Measurements from ENCODE around the gene AREG. TPM values are rescaled to one million over a fixed set of nuclear protein-coding genes. Genes with fewer than 3 reads are reported as not detected.

AREG gene
- total and polyA plus RNA-seq, 4 donors, result 0.22 to 0.69 (median 0.33) TPM; not detected in 1

DNA sequence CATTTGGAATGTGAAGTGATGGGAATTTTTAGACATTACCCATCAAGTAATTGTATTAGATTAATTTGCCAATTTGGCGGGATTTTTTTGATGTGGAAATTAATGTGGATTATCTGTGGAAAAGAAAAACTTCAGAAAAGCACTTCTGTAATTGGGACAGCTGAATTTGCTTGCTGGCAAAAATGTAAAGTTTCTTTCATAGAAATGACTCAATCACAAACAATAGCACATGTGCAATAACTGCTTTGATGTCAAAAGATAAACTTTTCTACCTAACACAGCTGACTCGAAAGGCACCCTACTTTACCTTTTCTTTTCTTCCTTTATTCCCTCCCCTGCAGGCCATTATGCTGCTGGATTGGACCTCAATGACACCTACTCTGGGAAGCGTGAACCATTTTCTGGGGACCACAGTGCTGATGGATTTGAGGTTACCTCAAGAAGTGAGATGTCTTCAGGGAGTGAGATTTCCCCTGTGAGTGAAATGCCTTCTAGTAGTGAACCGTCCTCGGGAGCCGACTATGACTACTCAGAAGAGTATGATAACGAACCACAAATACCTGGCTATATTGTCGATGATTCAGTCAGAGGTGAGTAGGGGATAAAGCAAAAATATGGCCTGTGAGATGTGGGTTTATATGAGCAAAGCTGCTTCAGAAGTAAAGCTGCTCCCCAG is 1.4 kb downstream of the AREG start:
- Histone ChIP-seq H3K27me3 (ENCODE audit: control insufficient read depth, insufficient read depth, low read length) (peaks cover 11% of the 10 kb centered on the region), H3K4me1 (ENCODE audit: control insufficient read depth, insufficient read depth, low read length) (peaks cover 8% of the 10 kb centered on the region), H3K9me3 (ENCODE audit: control insufficient read depth, insufficient read depth, low read length) (no peaks in the 10 kb centered on the region), H3K4me3 (ENCODE audit: low read depth, low read length) (no peak overlapping the region), H3K36me3 (ENCODE audit: control insufficient read depth, insufficient read depth, low read length) (no peaks in the 10 kb centered on the region), H3K27ac (ENCODE audit: low read depth, low read length) (no peak overlapping the region)
- DNase-seq (ENCODE audit: low read depth in 4 of 6, low spot score in 6 of 6), result no peak
- WGBS (ENCODE audit: insufficient coverage), result 98% methylated on average over 5 of the region's 8 CpGs

DNA sequence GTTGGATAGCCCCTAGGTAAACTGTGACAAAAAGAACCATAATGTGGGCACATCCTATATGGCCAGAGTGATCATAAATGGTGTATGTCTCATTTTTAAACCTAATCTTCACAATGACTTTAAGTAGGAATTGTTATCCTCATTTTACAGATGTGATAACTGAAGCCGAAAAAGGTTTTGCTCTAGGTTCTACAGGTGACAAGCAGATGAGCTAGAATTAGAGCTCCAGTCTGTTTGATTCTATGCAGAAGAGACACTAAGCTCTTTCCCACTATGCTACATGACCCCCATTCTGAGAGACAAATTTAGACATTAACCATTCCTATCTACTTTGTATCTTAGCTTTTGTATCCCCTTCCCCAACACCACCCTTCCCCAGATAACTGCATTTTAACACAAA is 2.0 kb downstream of the AREG start:
- H3K9me3 ChIP-seq (ENCODE audit: control insufficient read depth, insufficient read depth, low read length), result no peaks in the 10 kb centered on the region
- H3K27me3 ChIP-seq (ENCODE audit: control insufficient read depth, insufficient read depth, low read length), result peaks cover 11% of the 10 kb centered on the region
- no CpG with 5 or more reads among the region's 1 CpG for WGBS (ENCODE audit: insufficient coverage)
- no peak for DNase-seq (ENCODE audit: low read depth in 4 of 6, low spot score in 6 of 6)
- no peak overlapping the region for H3K4me3 ChIP-seq (ENCODE audit: low read depth, low read length)
- no peaks in the 10 kb centered on the region for H3K36me3 ChIP-seq (ENCODE audit: control insufficient read depth, insufficient read depth, low read length)
- no peak overlapping the region for H3K27ac ChIP-seq (ENCODE audit: low read depth, low read length)
- H3K4me1 ChIP-seq (ENCODE audit: control insufficient read depth, insufficient read depth, low read length), result peaks cover 8% of the 10 kb centered on the region

- no peak for DNase-seq (ENCODE audit: low read depth in 4 of 6, low spot score in 6 of 6)
- H3K4me3 ChIP-seq (ENCODE audit: low read depth, low read length), result no peak overlapping the region
- H3K27me3 ChIP-seq (ENCODE audit: control insufficient read depth, insufficient read depth, low read length), result peaks cover 11% of the 10 kb centered on the region
- H3K27ac ChIP-seq (ENCODE audit: low read depth, low read length), result no peak overlapping the region
- WGBS (ENCODE audit: insufficient coverage), result no CpG with 5 or more reads among the region's 5 CpGs
- H3K4me1 ChIP-seq (ENCODE audit: control insufficient read depth, insufficient read depth, low read length), result peaks cover 8% of the 10 kb centered on the region
- no peaks in the 10 kb centered on the region for H3K36me3 ChIP-seq (ENCODE audit: control insufficient read depth, insufficient read depth, low read length)
- H3K9me3 ChIP-seq (ENCODE audit: control insufficient read depth, insufficient read depth, low read length), result no peaks in the 10 kb centered on the region
Measured at GRCh38 chr4:74447636-74448233, 2.8 kb downstream of the AREG start.

DNA sequence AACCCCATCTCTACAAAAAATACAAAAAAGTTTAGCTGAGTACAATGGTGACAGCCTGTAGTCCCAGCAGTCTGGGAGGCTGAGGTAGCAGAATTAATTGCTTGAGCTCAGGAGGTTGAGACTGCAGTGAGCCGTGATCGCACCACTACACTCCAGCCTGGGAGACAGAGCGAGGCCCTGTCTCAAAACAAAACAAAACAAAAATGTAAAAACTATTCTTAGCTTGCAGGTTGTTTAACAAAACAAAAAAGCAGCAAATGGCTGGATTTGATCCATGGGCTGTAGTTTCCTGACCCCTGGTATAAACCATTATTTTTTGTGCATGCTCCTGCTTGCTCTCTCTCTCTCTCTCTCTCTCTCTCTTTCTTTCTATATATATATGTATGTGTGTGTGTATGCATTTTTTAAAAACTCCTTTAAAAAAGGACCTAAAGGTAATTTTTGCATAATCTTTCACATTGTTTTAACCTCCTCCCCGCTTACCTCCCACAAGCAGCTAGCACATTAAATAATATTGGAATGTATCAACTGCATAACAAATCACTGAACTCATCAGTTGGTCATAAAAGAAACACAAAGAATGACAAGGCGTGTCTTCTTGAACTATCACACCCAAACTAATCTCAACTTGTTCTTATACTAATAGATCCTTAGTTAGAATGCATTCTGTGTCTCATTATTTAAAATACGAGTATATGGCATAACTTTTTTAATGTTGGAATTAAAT is 4.8 kb downstream of the AREG start:
- no peak overlapping the region for H3K4me3 ChIP-seq (ENCODE audit: low read depth, low read length)
- DNase-seq (ENCODE audit: low read depth in 4 of 6, low spot score in 6 of 6), result no peak
- no peaks in the 10 kb centered on the region for H3K9me3 ChIP-seq (ENCODE audit: control insufficient read depth, insufficient read depth, low read length)
- H3K27me3 ChIP-seq (ENCODE audit: control insufficient read depth, insufficient read depth, low read length), result peaks cover 7% of the 10 kb centered on the region
- no peak overlapping the region for H3K27ac ChIP-seq (ENCODE audit: low read depth, low read length)
- WGBS (ENCODE audit: insufficient coverage), result 77% methylated on average over 3 of the region's 6 CpGs
- peaks cover 7% of the 10 kb centered on the region for H3K4me1 ChIP-seq (ENCODE audit: control insufficient read depth, insufficient read depth, low read length)
- H3K36me3 ChIP-seq (ENCODE audit: control insufficient read depth, insufficient read depth, low read length), result no peaks in the 10 kb centered on the region

DNA sequence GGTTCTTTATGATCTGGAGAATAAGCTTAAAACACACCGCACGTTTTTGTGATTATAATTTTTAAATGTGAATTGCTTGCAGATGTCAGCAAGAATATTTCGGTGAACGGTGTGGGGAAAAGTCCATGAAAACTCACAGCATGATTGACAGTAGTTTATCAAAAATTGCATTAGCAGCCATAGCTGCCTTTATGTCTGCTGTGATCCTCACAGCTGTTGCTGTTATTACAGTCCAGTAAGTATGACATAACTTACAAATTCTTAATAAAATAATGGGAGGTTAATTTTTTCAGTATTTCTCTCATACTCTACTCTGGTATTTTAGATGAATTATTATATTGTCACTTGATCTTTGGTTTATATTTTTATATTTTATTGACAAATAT is 5.4 kb downstream of the AREG start:
- no peak for DNase-seq (ENCODE audit: low read depth in 4 of 6, low spot score in 6 of 6)
- H3K9me3 ChIP-seq (ENCODE audit: control insufficient read depth, insufficient read depth, low read length), result no peaks in the 10 kb centered on the region
- no peaks in the 10 kb centered on the region for H3K36me3 ChIP-seq (ENCODE audit: control insufficient read depth, insufficient read depth, low read length)
- WGBS (ENCODE audit: insufficient coverage), result no CpG with 5 or more reads among the region's 4 CpGs
- H3K4me1 ChIP-seq (ENCODE audit: control insufficient read depth, insufficient read depth, low read length), result peaks cover 2% of the 10 kb centered on the region
- H3K4me3 ChIP-seq (ENCODE audit: low read depth, low read length), result no peak overlapping the region
- H3K27me3 ChIP-seq (ENCODE audit: control insufficient read depth, insufficient read depth, low read length), result peaks cover 4% of the 10 kb centered on the region
- no peak overlapping the region for H3K27ac ChIP-seq (ENCODE audit: low read depth, low read length)

GRCh38 chr4:74451214-74451661 is 6.3 kb downstream of the AREG start:
- H3K9me3 ChIP-seq (ENCODE audit: control insufficient read depth, insufficient read depth, low read length), result no peaks in the 10 kb centered on the region
- DNase-seq (ENCODE audit: low read depth in 4 of 6, low spot score in 6 of 6), result no peak
- no CpG with 5 or more reads among the region's 1 CpG for WGBS (ENCODE audit: insufficient coverage)

DNA sequence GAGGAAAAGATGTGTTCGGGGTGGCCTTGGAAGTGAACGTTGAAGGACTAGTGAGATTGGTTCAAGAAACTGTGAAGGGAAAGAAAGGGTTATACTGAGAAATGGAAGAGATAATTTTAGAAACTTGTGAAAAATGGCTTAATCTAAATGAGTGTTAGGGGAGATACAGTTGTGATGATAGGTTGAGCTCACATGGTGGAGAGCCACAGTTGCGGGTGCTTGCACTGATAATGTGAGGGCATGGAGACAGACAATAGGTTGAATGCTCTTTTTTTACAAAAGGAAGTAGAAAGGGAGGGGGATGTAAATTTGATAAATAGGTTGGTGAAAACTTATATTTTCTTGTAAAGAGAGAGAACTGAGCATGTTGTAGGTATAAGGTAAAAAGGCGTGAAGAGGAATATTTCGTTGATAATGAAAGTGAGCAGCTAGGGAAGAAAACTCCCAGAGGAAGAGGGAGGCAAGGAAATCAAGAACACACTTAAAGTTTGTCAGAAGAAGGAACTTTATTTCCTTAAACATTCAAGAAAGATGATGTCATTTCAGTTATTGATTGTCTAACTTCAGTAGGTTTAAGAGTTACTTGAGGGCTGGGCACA is 8.2 kb downstream of the AREG start:
- WGBS (ENCODE audit: insufficient coverage), result 96% methylated on average over 4 of the region's 5 CpGs
- H3K36me3 ChIP-seq (ENCODE audit: control insufficient read depth, insufficient read depth, low read length), result no peaks in the 10 kb centered on the region
- H3K27ac ChIP-seq (ENCODE audit: low read depth, low read length), result no peak overlapping the region

More at GRCh38 chr4:74451214-74451661, 6.3 kb downstream of the AREG start:
- no peaks in the 10 kb centered on the region for H3K4me1 ChIP-seq (ENCODE audit: control insufficient read depth, insufficient read depth, low read length)
- H3K4me3 ChIP-seq (ENCODE audit: low read depth, low read length), result no peak overlapping the region
- no peak overlapping the region for H3K27ac ChIP-seq (ENCODE audit: low read depth, low read length)
- no peaks in the 10 kb centered on the region for H3K36me3 ChIP-seq (ENCODE audit: control insufficient read depth, insufficient read depth, low read length)
- no peaks in the 10 kb centered on the region for H3K27me3 ChIP-seq (ENCODE audit: control insufficient read depth, insufficient read depth, low read length)

GRCh38 chr4:74453829-74454742 is 9.2 kb downstream of the AREG start:
- Histone ChIP-seq H3K9me3 (ENCODE audit: control insufficient read depth, insufficient read depth, low read length) (no peaks in the 10 kb centered on the region), H3K36me3 (ENCODE audit: control insufficient read depth, insufficient read depth, low read length) (no peaks in the 10 kb centered on the region), H3K4me1 (ENCODE audit: control insufficient read depth, insufficient read depth, low read length) (no peaks in the 10 kb centered on the region), H3K27me3 (ENCODE audit: control insufficient read depth, insufficient read depth, low read length) (no peaks in the 10 kb centered on the region), H3K4me3 (ENCODE audit: low read depth, low read length) (no peak overlapping the region), H3K27ac (ENCODE audit: low read depth, low read length) (no peak overlapping the region)
- WGBS (ENCODE audit: insufficient coverage), result 83% methylated on average over 1 of the region's 6 CpGs
- DNase-seq (ENCODE audit: low read depth in 4 of 6, low spot score in 6 of 6), result no peak

More for the DNA sequence above, 8.2 kb downstream of the AREG start:
- Histone ChIP-seq H3K4me1 (ENCODE audit: control insufficient read depth, insufficient read depth, low read length) (no peaks in the 10 kb centered on the region), H3K9me3 (ENCODE audit: control insufficient read depth, insufficient read depth, low read length) (no peaks in the 10 kb centered on the region), H3K4me3 (ENCODE audit: low read depth, low read length) (no peak overlapping the region), H3K27me3 (ENCODE audit: control insufficient read depth, insufficient read depth, low read length) (no peaks in the 10 kb centered on the region)
- DNase-seq (ENCODE audit: low read depth in 4 of 6, low spot score in 6 of 6), result no peak
